ENCODE data around the gene TEK. TPM values are rescaled to one million over a fixed set of nuclear protein-coding genes. Genes with fewer than 3 reads are reported as not detected.

TEK gene
- total RNA-seq, 1 experiment from 2014 or later: not detected

DNA sequence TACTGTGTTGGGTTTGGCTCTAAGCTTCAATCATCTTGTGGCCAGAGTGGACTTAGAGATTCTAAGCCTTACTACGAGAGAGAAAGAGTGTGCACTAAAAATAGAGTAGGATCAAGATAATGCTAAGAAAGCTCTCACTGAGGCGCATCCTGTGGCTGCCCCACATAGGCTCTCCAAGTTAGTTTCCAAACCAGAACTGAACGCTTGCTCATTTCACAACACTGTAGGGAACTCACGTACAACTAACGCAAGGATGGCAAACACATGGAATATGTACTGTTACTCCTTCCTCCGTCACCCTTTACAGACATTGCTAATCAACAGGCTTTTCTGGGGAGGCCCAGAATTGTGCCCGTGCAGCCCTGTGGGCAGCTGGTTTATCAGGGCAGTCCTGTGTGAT is 97.0 kb downstream of the TEK start:
- POLR2A ChIA-PET (ENCODE audit: unreplicated experiment): no interaction called here
- no peaks in the 10 kb centered on the region for H3K9me2 ChIP-seq (ENCODE audit: insufficient read depth)
- CTCF ChIA-PET: no interaction called here

DNA sequence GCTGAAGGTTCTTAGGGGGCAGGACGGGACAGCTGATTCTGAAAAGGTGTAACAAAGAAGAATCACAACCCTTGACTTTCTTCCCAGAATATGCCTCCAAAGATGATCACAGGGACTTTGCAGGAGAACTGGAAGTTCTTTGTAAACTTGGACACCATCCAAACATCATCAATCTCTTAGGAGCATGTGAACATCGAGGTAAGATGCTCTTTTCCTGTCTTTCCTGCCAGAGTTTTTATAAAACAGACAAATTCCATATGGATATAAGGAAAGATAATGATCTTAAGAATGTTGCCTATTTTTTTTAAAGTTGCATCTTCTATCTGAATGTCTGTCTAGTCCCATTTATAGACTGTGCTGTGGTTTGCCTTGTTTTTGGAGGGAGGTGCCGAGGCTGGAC is 100.0 kb downstream of the TEK start:
- intact Hi-C loops (cut with micrococcal nuclease; ENCODE audit: unreplicated experiment): no loop called here
- ChIA-PET POLR2A (ENCODE audit: unreplicated experiment) (no interaction called here), CTCF (no interaction called here)
- Histone ChIP-seq H3K4me2 (no peak overlapping the region), H3K4me3 (no peak overlapping the region), H3K27ac (no peak overlapping the region), H3K27me3 (ENCODE audit: insufficient read depth, low read depth) (no peaks in the 10 kb centered on the region), H3F3A (ENCODE audit: insufficient read depth, low read depth) (no peaks in the 10 kb centered on the region), H3K79me2 (ENCODE audit: low read depth) (no peaks in the 10 kb centered on the region), H3K36me3 (ENCODE audit: low read depth) (no peaks in the 10 kb centered on the region), H3K9me3 (ENCODE audit: insufficient read depth, low read depth) (no peaks in the 10 kb centered on the region), H2AFZ (no peak overlapping the region), H3K9me2 (ENCODE audit: insufficient read depth) (no peaks in the 10 kb centered on the region), H4K20me1 (ENCODE audit: insufficient read depth) (no peaks in the 10 kb centered on the region), H3K4me1 (replicated peaks; ENCODE audit: insufficient read depth) (no peaks in the 10 kb centered on the region)
- no TSS peak for BruUV-seq (replicated peaks)
- DNase-seq: no peak
- TF ChIP-seq CTCF (conservative IDR thresholded peaks at IDR 0.05) (no peak), EZH2 (IDR thresholded peaks at IDR 0.05; ENCODE audit: low read depth) (no peak)

More for the DNA sequence above, 97.0 kb downstream of the TEK start:
- intact Hi-C loops (cut with micrococcal nuclease; ENCODE audit: unreplicated experiment): no loop called here
- H3K4me3 ChIP-seq: no peak overlapping the region
- no peak for DNase-seq
- no TSS peak for BruUV-seq (replicated peaks)
- no peak overlapping the region for H3K4me2 ChIP-seq
- H2AFZ ChIP-seq: no peak overlapping the region
- no peaks in the 10 kb centered on the region for H4K20me1 ChIP-seq (ENCODE audit: insufficient read depth)
- no peaks in the 10 kb centered on the region for H3K27me3 ChIP-seq (ENCODE audit: insufficient read depth, low read depth)
- H3K9me3 ChIP-seq (ENCODE audit: insufficient read depth, low read depth): no peaks in the 10 kb centered on the region
- no peaks in the 10 kb centered on the region for H3K36me3 ChIP-seq (ENCODE audit: low read depth)
- no peak for TF ChIP-seq EZH2 (IDR thresholded peaks at IDR 0.05; ENCODE audit: low read depth)
- TF ChIP-seq CTCF (conservative IDR thresholded peaks at IDR 0.05): no peak
- no peaks in the 10 kb centered on the region for H3F3A ChIP-seq (ENCODE audit: insufficient read depth, low read depth)
- H3K27ac ChIP-seq: no peak overlapping the region
- no peaks in the 10 kb centered on the region for H3K4me1 ChIP-seq (replicated peaks; ENCODE audit: insufficient read depth)
- H3K79me2 ChIP-seq (ENCODE audit: low read depth): no peaks in the 10 kb centered on the region

DNA sequence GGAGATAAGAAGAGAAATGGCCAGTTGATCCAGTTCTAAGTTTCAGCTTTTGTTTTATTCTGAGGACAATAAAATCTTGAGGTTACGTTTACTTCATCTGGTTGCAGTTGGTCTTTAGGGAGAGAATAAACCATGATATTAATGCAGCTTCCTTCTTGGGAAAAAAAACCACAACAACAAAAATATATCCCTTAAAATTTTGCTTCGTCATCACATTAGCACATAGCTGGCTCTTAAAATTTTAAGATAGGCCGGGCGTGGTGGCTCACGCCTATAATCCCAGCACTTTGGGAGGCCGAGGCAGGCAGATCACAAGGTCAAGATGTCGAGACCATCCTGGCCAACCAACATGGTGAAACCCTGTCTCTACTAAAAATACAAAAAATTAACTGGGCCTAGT is 101.6 kb downstream of the TEK start:
- BruUV-seq (replicated peaks): no TSS peak

More for the DNA sequence above, 101.6 kb downstream of the TEK start:
- H3K36me3 ChIP-seq (ENCODE audit: low read depth): no peaks in the 10 kb centered on the region
- H4K20me1 ChIP-seq (ENCODE audit: insufficient read depth): no peaks in the 10 kb centered on the region
- no peaks in the 10 kb centered on the region for H3F3A ChIP-seq (ENCODE audit: insufficient read depth, low read depth)
- POLR2A ChIA-PET (ENCODE audit: unreplicated experiment): no interaction called here
- intact Hi-C loops (cut with micrococcal nuclease; ENCODE audit: unreplicated experiment): no loop called here
- no peak for DNase-seq
- no peak overlapping the region for H3K27ac ChIP-seq
- no peaks in the 10 kb centered on the region for H3K9me3 ChIP-seq (ENCODE audit: insufficient read depth, low read depth)
- H3K4me2 ChIP-seq: no peak overlapping the region
- H2AFZ ChIP-seq: no peak overlapping the region
- CTCF ChIA-PET: no interaction called here
- TF ChIP-seq EZH2 (IDR thresholded peaks at IDR 0.05; ENCODE audit: low read depth) (no peak), CTCF (conservative IDR thresholded peaks at IDR 0.05) (no peak)
- no peaks in the 10 kb centered on the region for H3K9me2 ChIP-seq (ENCODE audit: insufficient read depth)
- H3K4me1 ChIP-seq (replicated peaks; ENCODE audit: insufficient read depth): no peaks in the 10 kb centered on the region
- no peak overlapping the region for H3K4me3 ChIP-seq
- H3K79me2 ChIP-seq (ENCODE audit: low read depth): no peaks in the 10 kb centered on the region
- no peaks in the 10 kb centered on the region for H3K27me3 ChIP-seq (ENCODE audit: insufficient read depth, low read depth)

Data from PC-9 (cell line).